Mesenteric fat pad (tissue), 1 donor: Measurements from ENCODE around the gene IMPDH2. TPM values are rescaled to one million over a fixed set of nuclear protein-coding genes. Genes with fewer than 3 reads are reported as not detected.
A peak's percentile ranks its signal among the peaks of the same experiment; 100 is the strongest.

Source experiments
- DNase-seq: peaks from one replicate; pipeline ENCODE4 v3.0.0-alpha.2; 2020; ENCODE audit warnings: low spot score
- microRNA-seq: library from miRNA; unstranded; fragments of <30 nt; microRNA quantifications from one replicate; pipeline ENCODE4 v1.2.0, GENCODE V29; 2020; ENCODE audit warnings: borderline number of aligned reads
- total RNA-seq: library from RNA; stranded (reverse); fragmentation: NEBNext Ultra II Directional; extraction: Animal tissue kit (Norgen Biotek cat#: 25700); gene quantifications from one replicate; pipeline ENCODE4 v1.2.1, GENCODE V29; 2021
- donor health status: DM: yes; HTN: yes; CAD: no.

Gene IMPDH2
- total RNA-seq, 1 donor from 2014 or later, result 123 TPM

DNA sequence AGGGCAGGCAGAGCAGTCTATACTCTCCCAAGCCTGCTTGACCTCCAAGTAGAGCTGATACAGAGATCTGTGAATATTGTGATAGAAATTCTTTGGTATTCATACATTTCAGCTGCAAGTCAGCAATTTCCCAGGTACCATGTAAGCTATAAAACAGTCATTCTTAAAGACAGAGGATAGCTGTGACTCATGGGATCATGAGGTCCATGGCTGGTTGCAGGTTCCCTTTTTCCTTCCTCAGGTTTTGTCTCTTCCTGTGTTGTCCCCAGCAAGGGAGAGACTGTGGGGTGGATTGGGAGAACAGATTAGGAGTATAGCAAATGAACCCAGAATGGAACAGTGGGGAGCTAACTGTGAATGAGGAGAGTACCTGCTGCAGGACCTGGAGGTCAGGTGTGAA lies 44.5 kb downstream of the IMPDH2 start:
- DNase-seq, result no peak

DNA sequence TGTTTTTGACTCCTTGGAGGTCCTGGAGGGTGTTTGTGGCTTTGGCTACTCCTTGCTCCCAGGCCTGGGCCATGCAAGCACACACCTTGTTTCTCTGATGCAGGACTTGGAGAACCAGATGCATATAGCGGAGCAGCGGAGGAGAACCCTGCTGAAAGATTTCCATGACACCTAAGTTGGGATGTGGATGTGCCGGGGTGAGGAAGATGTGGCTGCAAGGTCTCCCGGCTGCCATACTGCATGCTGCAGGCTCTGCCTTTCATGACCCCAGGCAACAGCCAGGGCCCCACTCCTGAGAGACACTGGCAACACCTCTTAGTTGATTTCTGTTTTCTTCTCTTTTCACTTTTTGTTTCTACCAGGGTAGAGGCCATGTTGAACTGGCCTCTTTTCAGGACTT lies 46.1 kb downstream of the IMPDH2 start:
- DNase-seq, result peak; percentile 55

DNA sequence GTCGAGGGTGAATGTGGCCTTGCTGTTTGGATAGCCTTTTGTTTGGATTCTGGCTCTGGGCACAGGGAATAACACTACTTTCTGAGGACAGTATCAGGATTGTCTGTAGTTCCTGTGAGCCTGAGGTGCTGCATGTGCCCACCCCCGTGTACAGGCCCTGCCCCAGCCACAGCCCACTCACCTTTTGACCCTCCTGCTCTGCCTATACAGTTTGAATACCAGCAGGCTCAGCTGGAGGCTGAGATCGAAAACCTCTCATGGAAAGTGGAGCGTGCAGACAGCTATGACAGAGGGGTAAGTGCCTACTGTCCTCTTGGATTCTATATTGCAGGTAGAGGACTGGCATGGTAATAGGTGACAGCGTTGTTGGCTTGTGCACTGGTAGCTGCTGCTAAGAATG lies 46.5 kb downstream of the IMPDH2 start:
- DNase-seq, result peak; percentile 73

DNA sequence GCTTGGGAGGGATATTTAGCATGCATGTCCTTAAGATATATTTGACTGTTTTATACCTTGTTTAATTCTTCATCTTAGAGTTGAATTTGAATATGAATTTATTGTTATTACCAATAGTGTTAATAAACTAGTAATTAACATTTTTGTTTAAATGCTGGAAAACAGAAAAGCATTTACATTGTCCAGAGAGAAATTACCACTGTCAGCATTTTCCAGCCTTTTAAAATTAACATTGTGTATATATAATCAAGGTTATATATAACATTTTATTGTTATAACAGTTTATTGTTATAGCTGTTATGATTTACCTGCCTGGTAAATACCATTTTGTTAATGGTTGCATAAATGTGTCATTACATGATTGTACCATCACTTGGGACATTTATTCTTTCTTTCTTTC lies 47.2 kb downstream of the IMPDH2 start:
- no peak for DNase-seq

DNA sequence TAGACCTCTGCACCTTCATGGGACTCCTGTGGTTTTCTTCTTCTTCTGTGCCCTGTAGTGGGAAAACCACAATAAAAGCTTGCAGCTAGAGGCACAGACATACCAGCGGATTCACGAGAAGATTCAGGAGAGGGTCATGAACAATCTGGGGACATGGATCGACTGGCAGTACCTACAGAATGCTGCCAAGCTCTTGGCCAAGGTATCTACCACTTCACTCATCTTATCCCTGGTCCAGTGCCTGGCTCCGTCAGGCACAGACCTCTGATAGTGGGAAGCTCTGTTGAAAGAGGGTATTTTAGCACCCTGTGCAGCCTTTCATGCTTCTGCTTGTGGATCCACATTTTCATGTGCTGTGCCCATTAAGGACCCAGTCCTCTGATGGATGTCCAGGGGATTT lies 48.9 kb downstream of the IMPDH2 start:
- peak; percentile 30 for DNase-seq

DNA sequence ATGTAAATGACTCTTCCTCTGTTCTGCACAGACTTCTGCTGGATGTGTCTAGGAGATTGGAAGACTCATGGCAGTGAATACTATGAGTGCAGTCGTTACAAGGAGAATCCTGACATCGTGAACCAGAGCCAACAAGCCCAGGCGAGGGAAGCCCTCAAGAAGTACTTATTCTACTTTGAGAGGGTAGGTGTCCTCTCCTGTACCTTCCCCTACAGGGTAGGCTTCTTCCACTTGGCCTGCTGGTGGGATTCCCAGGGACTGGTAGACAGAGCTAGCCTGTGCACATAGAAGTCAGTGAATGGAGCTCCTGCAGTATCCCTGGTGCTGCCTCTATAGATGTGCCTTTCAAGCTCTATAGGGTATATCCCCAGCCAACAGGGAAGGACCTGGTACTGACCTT lies 49.7 kb downstream of the IMPDH2 start:
- DNase-seq, result peak; percentile 67

Small RNAs within 50 kb of the gene (microRNA-seq; reads per million reads assigned to microRNA genes)
- gene MIR191 (8,482 reads per million, percentile 93 among the genes with 10 or more reads in this experiment), gene MIR425 (1,114 reads per million, percentile 79 among the genes with 10 or more reads in this experiment)

Other genes with a start within 250 kb of the IMPDH2 start
- gene PRKAR2A, start 181.5 kb downstream of the IMPDH2 start, total RNA-seq, result 72.1 TPM
- 46.1 TPM for gene SLC25A20, start 130.5 kb downstream of the IMPDH2 start, total RNA-seq
- gene ARIH2, start 110.6 kb downstream of the IMPDH2 start, total RNA-seq, result 92.3 TPM
- 16.2 TPM for gene P4HTM, start 39.2 kb downstream of the IMPDH2 start, total RNA-seq
- 104 TPM for gene WDR6, start 22.0 kb downstream of the IMPDH2 start, total RNA-seq
- 16.0 TPM for gene DALRD3, start 10.8 kb downstream of the IMPDH2 start, total RNA-seq
- gene NDUFAF3, start 7.3 kb downstream of the IMPDH2 start, total RNA-seq, result 102 TPM
- 96.9 TPM for gene QRICH1, start 64.7 kb upstream of the IMPDH2 start, total RNA-seq
- 167 TPM for gene QARS1, start 75.4 kb upstream of the IMPDH2 start, total RNA-seq
- gene USP19, start 91.4 kb upstream of the IMPDH2 start, total RNA-seq, result 45.0 TPM
- gene LAMB2, start 103.7 kb upstream of the IMPDH2 start, total RNA-seq, result 310 TPM
- 19.4 TPM for gene CCDC71, start 136.9 kb upstream of the IMPDH2 start, total RNA-seq
- 53.5 TPM for gene KLHDC8B, start 142.2 kb upstream of the IMPDH2 start, total RNA-seq
- gene C3orf62, start 247.8 kb upstream of the IMPDH2 start, total RNA-seq, result 5.8 TPM